Activated T-cell treated with anti-CD3 and anti-CD28 coated beads for 24 hours (primary cell): ENCODE measurements around the gene ERP27.

Experiments used
- DNase-seq: peaks from one replicate; pipeline ENCODE4 v3.0.0-alpha.2; 2020; ENCODE audit warnings: low read depth

Gene ERP27

DNA sequence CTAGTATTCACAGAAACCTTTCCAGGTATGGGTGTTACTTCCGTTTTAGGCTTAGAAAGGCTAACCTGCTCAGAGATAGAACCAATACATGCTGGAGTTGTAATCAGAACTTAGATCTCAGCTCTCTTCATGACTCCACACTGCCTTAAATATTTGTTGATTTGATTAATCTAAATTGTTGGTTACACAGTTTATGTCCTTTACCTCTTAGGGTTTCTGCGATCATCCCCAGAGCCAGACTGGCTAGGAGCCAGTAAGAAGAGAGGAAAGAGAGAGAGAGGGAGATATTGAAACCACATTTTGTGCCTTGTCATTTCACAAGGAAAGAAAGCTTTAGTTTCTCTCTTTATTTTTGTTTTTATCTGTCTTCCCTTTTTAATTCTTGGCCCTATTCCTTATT is 35.9 kb downstream of the ERP27 start:
- no peak for DNase-seq

DNA sequence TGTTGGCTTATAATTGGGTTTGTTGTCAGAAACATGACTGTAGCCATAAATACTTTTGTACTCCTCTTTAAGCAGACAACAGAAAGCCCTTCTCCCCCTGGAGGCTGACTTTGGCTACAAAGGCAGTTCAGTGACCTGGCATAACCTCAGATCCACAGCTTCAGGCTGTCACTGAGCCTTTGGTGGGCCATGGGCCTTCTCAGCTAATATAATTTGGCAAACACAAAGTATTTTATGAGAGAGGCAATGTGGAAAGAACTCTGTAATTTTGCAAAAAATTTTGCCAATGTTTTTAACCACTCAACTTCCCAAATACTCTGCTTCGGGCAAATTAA is 37.1 kb downstream of the ERP27 start:
- DNase-seq = no peak

DNA sequence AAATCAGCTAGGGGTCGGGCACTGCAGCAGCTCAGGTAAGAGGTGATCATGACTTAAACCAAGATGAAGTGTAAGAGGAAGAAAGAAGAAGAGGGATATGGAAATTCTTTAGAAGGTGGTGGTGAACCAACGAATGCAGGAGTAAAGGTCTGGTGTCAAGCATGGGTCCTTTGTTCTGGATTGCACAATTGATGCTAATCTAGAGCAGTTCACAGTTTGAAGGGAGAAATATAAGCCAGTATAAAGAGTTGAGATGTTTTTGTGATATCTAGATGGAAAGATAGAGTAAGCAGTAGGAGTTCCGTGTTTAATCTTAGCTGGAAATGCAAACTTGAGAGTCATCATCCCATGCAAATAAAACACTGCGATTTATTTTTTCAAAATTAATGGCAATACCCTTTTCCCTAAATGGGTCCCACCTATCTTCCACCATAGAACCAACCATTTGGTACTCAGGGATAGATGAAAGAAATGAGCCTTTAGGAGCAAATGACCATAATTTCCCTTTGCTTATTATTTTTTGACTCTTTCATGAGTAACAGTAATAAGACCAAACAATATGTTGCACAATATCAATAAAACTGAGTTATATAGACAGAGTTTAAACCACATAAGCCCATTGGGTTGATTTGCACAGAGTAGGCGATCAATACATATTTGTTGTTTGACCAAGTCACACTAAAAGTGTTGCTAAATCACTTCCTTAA is 37.7 kb downstream of the ERP27 start:
- DNase-seq = no peak

- DNase-seq = no peak
Observed at GRCh38 chr12:14896521-14897169, 41.7 kb downstream of the ERP27 start.

DNA sequence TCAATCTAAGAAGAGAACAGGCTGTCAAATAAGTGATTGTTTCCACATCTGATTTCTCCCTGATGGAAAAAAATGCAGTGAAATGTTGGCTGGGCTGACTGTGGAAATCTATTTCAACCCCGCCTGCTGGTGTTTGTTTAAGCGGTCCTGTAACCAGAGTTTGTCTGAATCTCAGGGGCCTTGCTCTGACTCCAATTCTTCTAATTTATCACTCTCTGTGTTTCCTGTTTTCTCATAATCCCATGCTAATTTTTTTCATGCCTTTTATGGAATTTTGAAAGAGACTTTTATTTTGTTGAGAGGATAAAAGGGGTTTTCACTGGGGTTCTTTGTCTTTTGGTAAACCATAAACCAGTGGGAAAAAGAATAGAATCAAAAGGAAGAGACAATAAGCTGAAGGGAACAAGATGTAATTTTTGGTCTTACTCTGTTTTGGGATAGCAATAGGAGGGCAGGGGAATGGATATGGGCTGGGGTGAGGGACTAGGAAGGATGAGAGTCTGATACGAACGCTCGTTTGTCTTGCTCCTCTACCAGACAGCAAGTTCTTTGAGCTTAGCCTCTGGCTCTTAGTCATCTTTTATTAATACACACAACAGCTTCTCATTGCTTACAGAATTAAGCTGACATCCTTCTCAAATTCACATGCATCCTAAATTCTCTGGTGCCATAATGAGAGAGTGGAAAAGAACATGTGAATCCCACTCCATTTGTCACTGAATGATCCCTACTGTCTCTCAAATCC is 44.7 kb downstream of the ERP27 start:
- no peak for DNase-seq

GRCh38 chr12:14892726-14893505 is 45.4 kb downstream of the ERP27 start:
- DNase-seq = no peak

DNA sequence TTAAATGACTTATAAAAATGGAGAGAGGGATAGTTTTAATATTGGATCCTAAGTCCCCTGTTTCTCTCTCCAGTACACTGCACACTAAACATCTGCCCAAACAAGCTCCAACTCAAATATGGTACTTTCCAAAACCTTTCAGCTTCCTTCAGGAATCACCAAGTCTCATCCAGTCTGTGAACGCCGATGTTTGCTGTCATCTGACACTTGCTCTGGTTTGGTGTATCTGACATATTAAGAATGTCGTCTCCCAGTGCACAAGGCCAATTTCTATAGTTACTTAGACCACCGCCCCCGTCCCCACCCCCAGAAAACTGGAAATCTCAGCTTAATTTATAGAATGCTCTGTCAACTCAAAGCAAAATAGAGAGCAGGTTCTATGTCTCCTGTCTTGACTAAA is 47.6 kb downstream of the ERP27 start:
- DNase-seq = no peak

DNA sequence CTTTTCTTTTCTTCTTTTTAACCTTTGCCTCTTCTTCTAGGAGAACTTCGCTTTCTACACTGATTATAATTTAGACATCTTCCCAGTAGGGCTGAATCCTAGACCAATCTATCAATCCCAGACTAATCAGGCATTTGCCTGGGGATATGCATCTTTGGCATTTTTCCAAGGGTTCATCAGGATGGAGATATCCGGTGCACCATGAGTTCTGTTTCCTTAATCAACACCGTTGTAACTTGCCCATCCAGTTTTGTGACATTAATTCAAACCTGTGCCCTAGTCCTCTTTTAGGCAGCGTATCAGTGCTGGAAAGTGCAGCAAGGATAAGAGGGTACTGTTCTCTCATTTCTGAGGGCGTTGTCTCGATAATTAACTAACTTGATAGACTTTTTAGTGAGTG is 52.1 kb downstream of the ERP27 start:
- DNase-seq = no peak

DNA sequence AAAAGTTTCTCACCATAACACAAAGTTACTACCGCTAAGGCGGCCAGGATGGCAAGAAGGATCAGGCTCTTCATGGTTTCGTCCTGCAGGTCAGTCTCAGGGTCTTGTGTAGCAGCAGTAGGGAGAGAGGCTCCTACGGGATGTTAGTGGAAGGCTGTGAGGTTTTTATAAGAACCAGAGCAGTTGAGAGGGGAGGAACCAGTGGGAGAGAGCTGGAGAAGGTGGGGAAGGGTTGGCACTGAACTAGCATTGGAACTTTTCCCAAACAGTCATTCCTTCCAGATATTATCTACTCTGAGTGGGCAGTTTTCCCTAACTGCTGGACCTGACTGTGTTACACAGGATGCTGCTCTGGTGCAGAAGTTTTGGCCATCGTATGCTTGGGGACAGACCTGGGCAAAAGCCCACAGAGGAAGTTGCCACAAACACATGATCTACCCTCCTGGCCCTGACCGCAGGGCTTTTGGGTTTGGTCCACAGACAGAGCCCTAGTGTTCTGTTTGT is 52.6 kb downstream of the ERP27 start, which contains the start of gene MGP:
TSS of gene MGP (minus strand) at position 137 of the 504 bp plus-strand sequence. CDS start at position 74, 63 bp downstream.
- no peak for DNase-seq

GRCh38 chr12:14884458-14884878 is 53.9 kb downstream of the ERP27 start:
- DNase-seq = peak; percentile 61

GRCh38 chr12:14883686-14884085 is 54.7 kb downstream of the ERP27 start:
- DNase-seq = no peak

- no peak for DNase-seq
Observed at GRCh38 chr12:14880890-14881453, 57.4 kb downstream of the ERP27 start.

- no peak for DNase-seq
Observed at GRCh38 chr12:14879222-14879933, 59.0 kb downstream of the ERP27 start.

DNA sequence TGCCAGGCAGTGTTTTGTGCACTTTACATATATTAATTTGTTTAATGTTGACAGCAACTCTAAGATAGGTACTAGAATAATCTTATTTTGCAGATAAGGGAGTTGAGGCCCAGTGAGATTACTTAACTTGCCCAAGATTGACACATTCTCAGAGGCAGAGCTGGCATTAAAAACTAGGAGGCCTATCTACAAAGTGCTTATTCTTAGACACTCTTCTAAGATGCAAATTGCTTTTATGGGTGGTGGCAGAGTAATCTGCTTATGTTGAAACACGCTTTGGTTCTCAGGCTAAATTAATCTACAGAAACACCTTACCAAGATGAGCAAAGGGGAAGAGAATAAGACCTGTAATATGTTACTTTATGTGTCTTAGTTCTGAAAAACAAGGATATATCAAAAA is 59.8 kb downstream of the ERP27 start:
- no peak for DNase-seq

DNA sequence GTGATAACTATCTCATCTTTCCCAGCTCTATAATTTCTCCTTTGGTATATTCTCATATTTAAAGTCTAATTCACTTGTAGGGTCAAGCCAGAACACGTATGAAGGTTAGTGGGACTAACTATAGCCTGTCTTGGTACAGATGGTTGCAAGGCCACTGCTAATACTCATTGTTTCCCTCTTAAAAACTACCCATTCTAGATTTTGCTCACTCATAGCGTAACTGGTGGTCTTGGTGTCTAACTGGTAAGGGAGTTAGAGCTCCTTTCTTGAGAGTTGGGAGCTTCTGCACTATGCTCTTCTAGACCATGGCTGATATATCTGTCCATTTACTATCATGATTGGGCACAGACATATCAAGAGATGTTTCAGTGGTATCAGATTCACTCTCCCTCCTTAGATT is 61.5 kb downstream of the ERP27 start:
- no peak for DNase-seq

GRCh38 chr12:14874882-14875281 is 63.5 kb downstream of the ERP27 start:
- no peak for DNase-seq

DNA sequence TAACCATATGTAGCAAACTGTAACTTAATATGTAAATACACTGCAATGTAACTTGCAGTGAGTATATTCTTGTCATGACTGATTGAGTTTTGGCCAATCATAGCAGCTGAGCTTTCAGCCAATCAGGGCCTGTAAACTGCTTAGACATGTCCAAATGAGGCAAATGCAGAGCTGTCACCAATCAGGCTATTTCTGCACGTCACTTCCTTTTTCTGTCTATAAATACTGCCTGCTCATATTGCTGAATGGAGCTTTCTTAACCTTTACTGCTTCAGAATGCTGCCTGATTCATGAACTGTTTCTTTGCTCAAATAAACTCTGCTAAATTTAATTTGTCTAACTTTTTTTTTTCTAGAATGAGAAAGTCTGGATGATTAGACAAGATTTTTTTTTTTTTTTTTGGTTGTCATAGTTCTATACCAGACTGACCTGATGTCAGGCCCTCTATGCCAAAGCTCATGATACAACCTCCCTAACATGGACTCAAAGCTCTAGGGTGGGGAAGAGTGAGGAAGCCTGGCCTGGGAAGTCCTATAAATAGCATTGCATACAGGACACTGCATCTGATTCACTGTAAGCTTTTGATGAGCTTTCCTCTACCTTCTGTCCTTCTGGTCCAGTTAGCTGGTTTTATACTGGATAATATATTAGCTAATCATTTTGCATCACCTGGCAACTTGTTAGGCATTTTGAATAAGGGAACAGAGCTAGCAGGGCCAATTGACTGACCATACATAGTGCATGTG is 64.7 kb downstream of the ERP27 start:
- DNase-seq = no peak

- no peak for DNase-seq
Observed at GRCh38 chr12:14871886-14872285, 66.5 kb downstream of the ERP27 start.

GRCh38 chr12:14871247-14871646 is 67.1 kb downstream of the ERP27 start:
- no peak for DNase-seq

- no peak for DNase-seq
Observed at GRCh38 chr12:14868916-14869506, 69.3 kb downstream of the ERP27 start.
